Breast epithelium (tissue), 4 donors: ENCODE data around the gene SLC16A13. TPM values are rescaled to one million over a fixed set of nuclear protein-coding genes. Genes with fewer than 3 reads are reported as not detected.
A peak's percentile ranks its signal among the peaks of the same experiment; 100 is the strongest.

Experiments
- DNase-seq, 2 donors: peaks; one replicate each; pipeline ENCODE4 v3.0.0-alpha.2; 2019; ENCODE audit warnings: low spot score in 2 of 2
- H3K27ac ChIP-seq, 2 donors: fragments of 200-600 bp; sonication (generic) in 1 of 2; one replicate each; pipeline ENCODE4 v1.5.1; 2016 to 2019; ENCODE audit warnings: mild to moderate bottlenecking in 1 of 2
- H3K27me3 ChIP-seq, 2 donors: fragments of 200-600 bp; sonication (generic) in 1 of 2; one replicate each; pipeline versions ENCODE4 v1.5.1 to v1.6.0; 2017 to 2019; ENCODE audit warnings: control low read depth in 1 of 2, mild to moderate bottlenecking in 1 of 2
- H3K36me3 ChIP-seq: fragments of 200-600 bp; one replicate; pipeline ENCODE4 v1.5.1; 2019
- H3K4me1 ChIP-seq, 2 donors: fragments of 200-600 bp; sonication (generic); one replicate each; pipeline ENCODE4 v1.5.1; 2016 to 2019; ENCODE audit warnings: control low read depth in 1 of 2
- H3K4me3 ChIP-seq, 3 donors: fragments of 200-600 bp; sonication (generic); 1 replicate in 2 of 3; 2 replicates in 1 of 3; pipeline ENCODE4 v1.5.1; 2016 to 2019; ENCODE audit warnings: mild to moderate bottlenecking in 3 of 3, moderate library complexity in 2 of 3
- H3K9me3 ChIP-seq, 2 donors: fragments of 200-600 bp; sonication (generic) in 1 of 2; one replicate each; pipeline ENCODE4 v1.5.1; 2016 to 2019; ENCODE audit warnings: control low read depth in 1 of 2
- POLR2A ChIP-seq: fragments of 450-650 bp; IDR thresholded peaks from one replicate; pipeline ENCODE4 v1.6.1; 2016; ENCODE audit warnings: antibody characterized with exemption, mild to moderate bottlenecking, moderate library complexity
- POLR2AphosphoS5 ChIP-seq, 3 donors: sonication (generic); formaldehyde crosslinking; IDR thresholded peaks; one replicate each; pipeline ENCODE4 v1.6.1; 2017; ENCODE audit warnings: antibody characterized with exemption in 3 of 3
- intact Hi-C: fragments of 100-400 bp; cut with DNase I; formaldehyde crosslinking; loops from one replicate; pipeline ENCODE4 v1.15.1; 2023; ENCODE audit warnings: low total_unique reads
- total RNA-seq, 3 donors: library from RNA; depleted of rRNA; stranded (reverse); fragments of >200 nt; gene quantifications; one replicate each; pipeline ENCODE4 v1.1.0, GENCODE V29; 2016
- TF ChIP-seq, protein P1 (sequence below), 3 donors: fragments of 450-650 bp; IDR thresholded peaks; one replicate each; pipeline ENCODE4 v1.5.1; 2016 to 2017; ENCODE audit warnings: antibody characterized with exemption in 3 of 3, mild to moderate bottlenecking in 3 of 3, moderate library complexity in 3 of 3

SLC16A13 gene
- total RNA-seq, 3 donors from 2014 or later: 0.32 to 3.5 (median 2.6) TPM

GRCh38 chr17:7020894-7021664, 14.7 kb upstream of the SLC16A13 start:
- Histone ChIP-seq H3K27ac (peak overlapping the region; percentile 91 to 97), H3K27me3 (no peaks in the 10 kb centered on the region), H3K4me1 (peaks cover 10 to 11% of the 10 kb centered on the region in 2 donors), H3K4me3 (peak overlapping the region in 1 of 3 donors; percentile 63), H3K36me3 (no peaks in the 10 kb centered on the region), H3K9me3 (no peaks in the 10 kb centered on the region)
- intact Hi-C loops: no loop called here
- no peak for DNase-seq
- TF ChIP-seq, protein P1, sequence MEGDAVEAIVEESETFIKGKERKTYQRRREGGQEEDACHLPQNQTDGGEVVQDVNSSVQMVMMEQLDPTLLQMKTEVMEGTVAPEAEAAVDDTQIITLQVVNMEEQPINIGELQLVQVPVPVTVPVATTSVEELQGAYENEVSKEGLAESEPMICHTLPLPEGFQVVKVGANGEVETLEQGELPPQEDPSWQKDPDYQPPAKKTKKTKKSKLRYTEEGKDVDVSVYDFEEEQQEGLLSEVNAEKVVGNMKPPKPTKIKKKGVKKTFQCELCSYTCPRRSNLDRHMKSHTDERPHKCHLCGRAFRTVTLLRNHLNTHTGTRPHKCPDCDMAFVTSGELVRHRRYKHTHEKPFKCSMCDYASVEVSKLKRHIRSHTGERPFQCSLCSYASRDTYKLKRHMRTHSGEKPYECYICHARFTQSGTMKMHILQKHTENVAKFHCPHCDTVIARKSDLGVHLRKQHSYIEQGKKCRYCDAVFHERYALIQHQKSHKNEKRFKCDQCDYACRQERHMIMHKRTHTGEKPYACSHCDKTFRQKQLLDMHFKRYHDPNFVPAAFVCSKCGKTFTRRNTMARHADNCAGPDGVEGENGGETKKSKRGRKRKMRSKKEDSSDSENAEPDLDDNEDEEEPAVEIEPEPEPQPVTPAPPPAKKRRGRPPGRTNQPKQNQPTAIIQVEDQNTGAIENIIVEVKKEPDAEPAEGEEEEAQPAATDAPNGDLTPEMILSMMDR (IDR thresholded peaks at IDR 0.05): no peak
- no peak for TF ChIP-seq POLR2AphosphoS5 (IDR thresholded peaks at IDR 0.05)
- TF ChIP-seq POLR2A: no peak

GRCh38 chr17:7021993-7022778, 13.6 kb upstream of the SLC16A13 start:
- intact Hi-C loops: no loop called here
- DNase-seq: peak; percentile 57 to 78
- Histone ChIP-seq H3K36me3 (no peaks in the 10 kb centered on the region), H3K9me3 (no peaks in the 10 kb centered on the region), H3K4me1 (peaks cover 6 to 7% of the 10 kb centered on the region in 2 donors), H3K4me3 (peak overlapping the region; percentile 28 to 63 (median 40)), H3K27me3 (no peaks in the 10 kb centered on the region), H3K27ac (peak overlapping the region; percentile 75 to 91)
- TF ChIP-seq POLR2A (no peak), POLR2AphosphoS5 (IDR thresholded peaks at IDR 0.05) (peak; percentile 25 to 37 (median 34))
- TF ChIP-seq, protein P1 (IDR thresholded peaks at IDR 0.05): peak; percentile 84 to 89 (median 89)

DNA sequence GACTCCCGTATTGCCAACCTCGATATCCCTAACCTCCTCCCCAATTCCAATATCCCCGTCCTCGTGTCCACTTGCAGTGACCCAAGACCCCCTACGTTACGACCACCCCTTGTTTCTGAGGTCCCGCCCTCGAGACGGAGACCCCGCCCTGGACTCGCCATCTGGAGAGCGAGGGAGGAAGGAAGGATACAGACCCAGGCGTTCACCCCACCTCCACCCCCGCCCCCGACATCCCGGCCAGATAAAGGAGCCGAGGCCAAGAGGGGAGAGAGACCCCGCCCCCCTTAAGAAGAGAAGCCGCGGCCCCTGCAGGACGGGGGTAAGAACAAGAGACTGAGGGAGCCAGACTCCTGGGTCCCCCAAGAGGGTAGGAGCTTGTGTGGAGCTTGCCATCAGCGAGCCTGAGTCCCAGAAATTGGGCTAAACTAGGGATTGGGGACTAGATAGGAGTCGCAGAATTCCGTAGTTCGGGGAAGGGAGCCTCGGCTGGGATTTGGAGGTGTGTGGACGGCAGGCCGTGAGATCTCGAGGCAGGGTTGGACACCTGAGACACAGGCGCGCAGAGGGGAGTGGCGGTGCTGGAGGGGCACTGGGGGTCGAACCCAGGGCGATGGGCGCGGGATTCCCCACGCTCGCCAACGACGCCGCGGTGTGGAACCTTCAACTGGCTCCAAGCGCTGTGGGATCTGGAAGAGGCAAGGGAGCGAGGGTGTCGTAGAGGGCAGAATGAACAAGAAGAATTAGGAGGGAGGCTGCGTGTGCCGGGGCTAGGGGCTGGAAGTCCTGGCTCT, 12.8 kb upstream of the SLC16A13 start, which contains the start of gene BCL6B:
BCL6B (plus strand) TSS at position 270 of the 791 bp plus-strand sequence. CDS start 622 bp downstream, outside the sequence.
- TF ChIP-seq POLR2A: no peak
- TF ChIP-seq, protein P1 (IDR thresholded peaks at IDR 0.05): no peak

GRCh38 chr17:7023576-7024401, 12.0 kb upstream of the SLC16A13 start:
- no peaks in the 10 kb centered on the region for H3K9me3 ChIP-seq
- peak; percentile 86 to 91 for DNase-seq
- H3K27me3 ChIP-seq: no peaks in the 10 kb centered on the region
- no peaks in the 10 kb centered on the region for H3K36me3 ChIP-seq
- peak overlapping the region; percentile 28 to 63 (median 40) for H3K4me3 ChIP-seq
- H3K4me1 ChIP-seq: no peaks in the 10 kb centered on the region
- peak overlapping the region; percentile 75 to 91 for H3K27ac ChIP-seq
- TF ChIP-seq POLR2A (no peak), POLR2AphosphoS5 (IDR thresholded peaks at IDR 0.05) (peak in 1 of 3 donors; percentile 66)
- intact Hi-C loops: no loop called here

More for the DNA sequence above, 12.8 kb upstream of the SLC16A13 start, which contains the start of gene BCL6B:
- Histone ChIP-seq H3K27me3 (no peaks in the 10 kb centered on the region), H3K9me3 (no peaks in the 10 kb centered on the region), H3K4me1 (peaks cover 0 to under 1% of the 10 kb centered on the region in 2 donors), H3K27ac (peak within 1 kb of the TSS; percentile 75 to 91), H3K4me3 (peak within 1 kb of the TSS; percentile 28 to 63 (median 40)), H3K36me3 (no peaks in the 10 kb centered on the region)
- intact Hi-C loops: no loop called here
- DNase-seq: no peak
